A549 (cell line): ENCODE data around the gene UVRAG. TPM values are rescaled to one million over a fixed set of nuclear protein-coding genes. Genes with fewer than 3 reads are reported as not detected.

ENCODE experiments used
- ATAC-seq, 2 experiments: fragments of 200-7000 bp in 1 of 2; fragments of >200 bp in 1 of 2; cut with Nextera tagmentation in 1 of 2; cut with Tn5 transposase in 1 of 2; 3 replicates each; pipeline versions ENCODE4 v1.8.0 to v1.9.1; 2018 to 2020; ENCODE audit warnings: mild to moderate bottlenecking in 1 of 2, moderate library complexity in 1 of 2
- CTCF ChIA-PET: fragments of 300-600 bp; sonication (Branson Sonifier 250); formaldehyde crosslinking; extraction: SDS; loops from one replicate; lab custom pipeline; 2021; ENCODE audit warnings: antibody characterized with exemption, inconsistent platforms; lab: Yijun Ruan, JAX
- POLR2A ChIA-PET: fragments of 350-600 bp; formaldehyde crosslinking; extraction: SDS; loops from one replicate; lab custom pipeline; 2021; ENCODE audit warnings: antibody characterized with exemption, inconsistent platforms; lab: Yijun Ruan, JAX
- DNase-seq, 2 experiments: peaks; one replicate each; pipeline versions ENCODE4 v3.0.0 to v3.0.0-alpha.2; 2011 to 2016; ENCODE audit warnings: low read depth in 1 of 2, low spot score in 1 of 2
- FAIRE-seq: peaks from 2 replicates; lab custom pipeline; 2011; peaks lifted over from hg19 to GRCh38; lab: Jason Lieb, UNC
- H3K27ac ChIP-seq, 2 experiments: fragments of >200 bp; sonication (Bioruptor Twin); formaldehyde crosslinking; 3 replicates each; pipeline ENCODE4 v1.5.1; 2016 to 2017
- H3K4me1 ChIP-seq: fragments of >200 bp; sonication (Bioruptor Twin); formaldehyde crosslinking; 3 replicates; pipeline ENCODE4 v1.6.1; 2016
- H3K4me2 ChIP-seq: fragments of >200 bp; sonication (Bioruptor Twin); formaldehyde crosslinking; 3 replicates; pipeline ENCODE4 v1.6.1; 2016
- H3K4me3 ChIP-seq: fragments of >200 bp; sonication (Bioruptor Twin); formaldehyde crosslinking; 3 replicates; pipeline ENCODE4 v1.5.1; 2016
- H3K9me3 ChIP-seq: fragments of >200 bp; sonication (Bioruptor Twin); formaldehyde crosslinking; 3 replicates; pipeline ENCODE4 v1.6.1; 2016
- BHLHE40 ChIP-seq: IDR thresholded peaks from 2 replicates; pipeline ENCODE4 v1.6.1; 2012; ENCODE audit warnings: low read depth, low read length, inconsistent platforms
- CHD2 ChIP-seq: fragments of 150-350 bp; IDR thresholded peaks from 2 replicates; pipeline ENCODE4 v1.6.1; 2014; ENCODE audit warnings: low read length; ENCODE audit not compliant: partially characterized antibody
- EHMT2 ChIP-seq: fragments of 200-600 bp; sonication (generic); IDR thresholded peaks from 2 replicates; pipeline ENCODE4 v1.6.1; 2016; ENCODE audit warnings: antibody characterized with exemption, low read depth, mild to moderate bottlenecking, moderate library complexity
- FOSL2 ChIP-seq, 2 experiments: fragments of 450-650 bp in 1 of 2; fragments of >200 bp in 1 of 2; sonication (Bioruptor Twin) in 1 of 2; formaldehyde crosslinking; IDR thresholded peaks; 2 replicates each; pipeline versions ENCODE4 v1.5.0 to v1.6.1; 2016 to 2020; ENCODE audit warnings: mild to moderate bottlenecking in 1 of 2, moderate library complexity in 1 of 2
- HDAC2 ChIP-seq: fragments of 200-600 bp; sonication (generic); IDR thresholded peaks from 2 replicates; pipeline ENCODE4 v1.6.1; 2016
- HEYL ChIP-seq: fragments of 250-450 bp; sonication (Bioruptor Pico); IDR thresholded peaks from 2 replicates; pipeline ENCODE4 v1.8.0; 2021; ENCODE audit warnings: mild to moderate bottlenecking, moderate library complexity
- HOXB13 ChIP-seq: fragments of 250-450 bp; sonication (Bioruptor Pico); IDR thresholded peaks from 2 replicates; pipeline ENCODE4 v1.5.0; 2020; ENCODE audit warnings: low read depth, mild to moderate bottlenecking, moderate library complexity
- HOXB5 ChIP-seq: fragments of 250-450 bp; sonication (Bioruptor Pico); IDR thresholded peaks from 2 replicates; pipeline ENCODE4 v1.5.0; 2020; ENCODE audit warnings: mild to moderate bottlenecking, moderate library complexity
- JUN ChIP-seq, 2 experiments: fragments of >200 bp; sonication (Bioruptor Twin); formaldehyde crosslinking; IDR thresholded peaks; 2 replicates in 1 of 2; 3 replicates in 1 of 2; pipeline ENCODE4 v1.6.1; 2016 to 2017
- JUNB ChIP-seq: fragments of >200 bp; sonication (Bioruptor Twin); formaldehyde crosslinking; IDR thresholded peaks from 2 replicates; pipeline ENCODE4 v1.6.1; 2016
- KDM5A ChIP-seq: fragments of 200-600 bp; sonication (generic); IDR thresholded peaks from 2 replicates; pipeline ENCODE4 v1.6.1; 2016; ENCODE audit warnings: antibody characterized with exemption, mild to moderate bottlenecking
- MAFK ChIP-seq: fragments of 450-650 bp; IDR thresholded peaks from 2 replicates; pipeline ENCODE4 v1.6.1; 2014; ENCODE audit not compliant: partially characterized antibody
- NPAS2 ChIP-seq: fragments of 250-450 bp; sonication (Bioruptor Pico); IDR thresholded peaks from 2 replicates; pipeline ENCODE4 v1.8.0; 2022; ENCODE audit warnings: mild to moderate bottlenecking, moderate library complexity, borderline replicate concordance
- NR3C1 ChIP-seq: fragments of >200 bp; sonication (Bioruptor Twin); formaldehyde crosslinking; IDR thresholded peaks from 3 replicates; pipeline ENCODE4 v1.6.1; 2017
- RNF2 ChIP-seq: fragments of 200-600 bp; sonication (generic); IDR thresholded peaks from 2 replicates; pipeline ENCODE4 v1.6.1; 2016; ENCODE audit warnings: low read depth, mild to moderate bottlenecking, antibody characterized with exemption, moderate library complexity, borderline replicate concordance
- SMC3 ChIP-seq: fragments of >200 bp; sonication (Bioruptor Twin); formaldehyde crosslinking; IDR thresholded peaks from 3 replicates; pipeline ENCODE4 v1.6.1; 2018; ENCODE audit warnings: inconsistent platforms
- SREBF2 ChIP-seq: fragments of 450-650 bp; IDR thresholded peaks from 2 replicates; pipeline ENCODE4 v1.6.1; 2014; ENCODE audit warnings: mild to moderate bottlenecking, moderate library complexity
- ZFP36 ChIP-seq: fragments of 450-650 bp; IDR thresholded peaks from 2 replicates; pipeline ENCODE4 v1.6.1; 2014; ENCODE audit warnings: borderline replicate concordance; ENCODE audit not compliant: partially characterized antibody
- ZNF302 ChIP-seq: fragments of 250-450 bp; sonication (Bioruptor Pico); IDR thresholded peaks from 2 replicates; pipeline ENCODE4 v1.9.0; 2021; ENCODE audit warnings: inconsistent platforms, mild to moderate bottlenecking, moderate library complexity
- WGBS: methylation state at CpG from one replicate; pipeline ENCODE4 v1.1.6; 2017; ENCODE audit errors: missing lambda C conversion rate; 5-methylcytosine and 5-hydroxymethylcytosine counted together
- polyA plus RNA-seq, 4 experiments: library from polyadenylated mRNA; depleted of rRNA in 3 of 4; stranded (reverse); fragments of >200 nt; fragmentation: RNase III in 1 of 4; extraction: RNeasy Plus Mini Kit Qiagen cat#74134 plus additional on column Dnase treatment in 1 of 4; gene quantifications; 2 replicates in 3 of 4; 3 replicates in 1 of 4; pipeline ENCODE4 v1.2.3, GENCODE V29; 2011 to 2017
- TF ChIP-seq, protein P1 (sequence below): fragments of >200 bp; sonication (Bioruptor Twin); formaldehyde crosslinking; IDR thresholded peaks from 3 replicates; pipeline ENCODE4 v1.5.1; 2016
- TF ChIP-seq, protein P2 (sequence below): fragments of 250-450 bp; sonication (Bioruptor Pico); IDR thresholded peaks from 2 replicates; pipeline ENCODE4 v1.5.0; 2020; ENCODE audit warnings: low read depth, mild to moderate bottlenecking, moderate library complexity
- TF ChIP-seq, protein P3 (sequence below): IDR thresholded peaks from 2 replicates; pipeline ENCODE4 v1.6.1; 2012; ENCODE audit warnings: low read depth, borderline replicate concordance
- TF ChIP-seq, protein P4 (sequence below): fragments of 250-450 bp; sonication (Bioruptor Pico); IDR thresholded peaks from 2 replicates; pipeline ENCODE4 v1.5.0; 2021; ENCODE audit warnings: mild to moderate bottlenecking, moderate library complexity, borderline replicate concordance
- TF ChIP-seq, protein P5 (sequence below): fragments of 150-350 bp; IDR thresholded peaks from 2 replicates; pipeline ENCODE4 v1.6.1; 2014; ENCODE audit warnings: low read depth, mild to moderate bottlenecking, low read length
- TF ChIP-seq, protein P6 (sequence below): fragments of 450-650 bp; IDR thresholded peaks from 2 replicates; pipeline ENCODE4 v1.6.1; 2014; ENCODE audit warnings: antibody characterized with exemption

Gene UVRAG
- polyA plus RNA-seq, 2 of the 4 experiments (the other 2 are of a cell fraction): 6.1 to 14.1 TPM

DNA sequence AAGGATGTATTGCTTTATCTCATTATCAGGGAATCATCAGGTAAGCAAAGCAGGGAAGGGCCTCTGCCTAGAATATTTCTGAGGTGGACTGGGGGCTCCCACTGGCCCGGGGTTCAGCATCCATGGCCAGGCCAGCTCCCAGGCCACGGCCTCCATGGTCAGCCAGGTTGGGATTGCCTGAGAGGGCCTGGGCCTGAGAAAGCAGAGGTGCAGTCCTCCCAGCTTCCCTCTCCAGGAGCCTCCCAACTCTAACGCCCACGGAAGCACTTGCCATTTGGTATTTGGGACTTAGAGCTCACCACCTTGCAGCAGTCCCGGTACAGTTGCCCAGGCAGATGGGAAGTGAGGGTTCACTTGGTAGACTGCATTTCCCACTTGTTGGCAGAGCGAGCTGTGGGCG, 33.7 kb upstream of the UVRAG start:
- ATAC-seq (no peak), FAIRE-seq (no peak), DNase-seq (no peak)
- ChIA-PET CTCF (interaction anchor here (1.0 kb wide), 1 partner anchor 10 kb away, joined by 4 read pairs; no protein-coding TSS in a partner anchor), POLR2A (no interaction called here)
- H3K9me3 ChIP-seq: no peaks in the 10 kb centered on the region
- peaks cover 7% of the 10 kb centered on the region; the same call in 2 of the 3 replicates for H3K4me1 ChIP-seq
- no peak overlapping the region for H3K4me3 ChIP-seq
- TF ChIP-seq NPAS2 (CRISPR knock-in tag) (no peak), SMC3 (no peak), JUNB (no peak), SREBF2 (no peak), FOSL2 (IDR thresholded peaks at IDR 0.05) (no peak), FOSL2 (CRISPR knock-in tag; IDR thresholded peaks at IDR 0.05) (no peak), CHD2 (no peak), HOXB5 (CRISPR knock-in tag) (no peak), HDAC2 (no peak), RNF2 (no peak), MAFK (no peak), ZFP36 (no peak), JUN (IDR thresholded peaks at IDR 0.05) (no peak), HEYL (no peak), BHLHE40 (no peak), NR3C1 (no peak)
- TF ChIP-seq, protein P1, sequence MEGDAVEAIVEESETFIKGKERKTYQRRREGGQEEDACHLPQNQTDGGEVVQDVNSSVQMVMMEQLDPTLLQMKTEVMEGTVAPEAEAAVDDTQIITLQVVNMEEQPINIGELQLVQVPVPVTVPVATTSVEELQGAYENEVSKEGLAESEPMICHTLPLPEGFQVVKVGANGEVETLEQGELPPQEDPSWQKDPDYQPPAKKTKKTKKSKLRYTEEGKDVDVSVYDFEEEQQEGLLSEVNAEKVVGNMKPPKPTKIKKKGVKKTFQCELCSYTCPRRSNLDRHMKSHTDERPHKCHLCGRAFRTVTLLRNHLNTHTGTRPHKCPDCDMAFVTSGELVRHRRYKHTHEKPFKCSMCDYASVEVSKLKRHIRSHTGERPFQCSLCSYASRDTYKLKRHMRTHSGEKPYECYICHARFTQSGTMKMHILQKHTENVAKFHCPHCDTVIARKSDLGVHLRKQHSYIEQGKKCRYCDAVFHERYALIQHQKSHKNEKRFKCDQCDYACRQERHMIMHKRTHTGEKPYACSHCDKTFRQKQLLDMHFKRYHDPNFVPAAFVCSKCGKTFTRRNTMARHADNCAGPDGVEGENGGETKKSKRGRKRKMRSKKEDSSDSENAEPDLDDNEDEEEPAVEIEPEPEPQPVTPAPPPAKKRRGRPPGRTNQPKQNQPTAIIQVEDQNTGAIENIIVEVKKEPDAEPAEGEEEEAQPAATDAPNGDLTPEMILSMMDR: no peak
- TF ChIP-seq, protein P2, sequence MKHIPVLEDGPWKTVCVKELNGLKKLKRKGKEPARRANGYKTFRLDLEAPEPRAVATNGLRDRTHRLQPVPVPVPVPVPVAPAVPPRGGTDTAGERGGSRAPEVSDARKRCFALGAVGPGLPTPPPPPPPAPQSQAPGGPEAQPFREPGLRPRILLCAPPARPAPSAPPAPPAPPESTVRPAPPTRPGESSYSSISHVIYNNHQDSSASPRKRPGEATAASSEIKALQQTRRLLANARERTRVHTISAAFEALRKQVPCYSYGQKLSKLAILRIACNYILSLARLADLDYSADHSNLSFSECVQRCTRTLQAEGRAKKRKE (CRISPR knock-in tag): no peak
- TF ChIP-seq, protein P3, sequence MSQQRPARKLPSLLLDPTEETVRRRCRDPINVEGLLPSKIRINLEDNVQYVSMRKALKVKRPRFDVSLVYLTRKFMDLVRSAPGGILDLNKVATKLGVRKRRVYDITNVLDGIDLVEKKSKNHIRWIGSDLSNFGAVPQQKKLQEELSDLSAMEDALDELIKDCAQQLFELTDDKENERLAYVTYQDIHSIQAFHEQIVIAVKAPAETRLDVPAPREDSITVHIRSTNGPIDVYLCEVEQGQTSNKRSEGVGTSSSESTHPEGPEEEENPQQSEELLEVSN: no peak
- H3K27ac ChIP-seq: no peak overlapping the region
- WGBS: 70% methylated on average over 5 of the region's 7 CpGs
- no peak overlapping the region for H3K4me2 ChIP-seq

DNA sequence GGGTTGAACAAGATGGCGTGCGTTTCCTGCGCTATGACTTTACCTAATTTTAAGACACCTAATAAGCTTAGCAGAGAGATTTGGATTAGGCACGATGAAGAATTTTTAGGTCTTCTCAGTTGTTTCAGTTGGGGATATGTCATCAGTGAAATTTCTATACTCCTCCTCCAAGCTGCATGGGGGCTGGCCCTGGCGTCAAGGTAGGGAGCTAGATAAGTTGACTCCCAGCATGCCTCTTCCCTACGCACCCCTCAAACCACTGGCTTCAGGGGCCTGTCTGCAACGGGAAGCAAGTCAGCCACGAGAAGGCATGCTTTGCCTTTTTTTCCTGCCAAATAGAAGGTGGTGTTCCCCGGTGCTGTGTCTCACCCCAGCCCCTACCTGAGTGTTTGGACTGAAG, 33.2 kb upstream of the UVRAG start:
- CTCF ChIA-PET: no interaction called here
- FAIRE-seq (no peak), ATAC-seq (no peak), DNase-seq (no peak)
- 88% methylated on average over 9 of the region's 9 CpGs for WGBS
- peaks cover 11% of the 10 kb centered on the region; the same call in 2 of the 3 replicates for H3K4me1 ChIP-seq
- H3K9me3 ChIP-seq: no peaks in the 10 kb centered on the region
- TF ChIP-seq HOXB13 (no peak), ZNF302 (CRISPR knock-in tag) (no peak), KDM5A (no peak), EHMT2 (no peak)
- TF ChIP-seq, protein P4, sequence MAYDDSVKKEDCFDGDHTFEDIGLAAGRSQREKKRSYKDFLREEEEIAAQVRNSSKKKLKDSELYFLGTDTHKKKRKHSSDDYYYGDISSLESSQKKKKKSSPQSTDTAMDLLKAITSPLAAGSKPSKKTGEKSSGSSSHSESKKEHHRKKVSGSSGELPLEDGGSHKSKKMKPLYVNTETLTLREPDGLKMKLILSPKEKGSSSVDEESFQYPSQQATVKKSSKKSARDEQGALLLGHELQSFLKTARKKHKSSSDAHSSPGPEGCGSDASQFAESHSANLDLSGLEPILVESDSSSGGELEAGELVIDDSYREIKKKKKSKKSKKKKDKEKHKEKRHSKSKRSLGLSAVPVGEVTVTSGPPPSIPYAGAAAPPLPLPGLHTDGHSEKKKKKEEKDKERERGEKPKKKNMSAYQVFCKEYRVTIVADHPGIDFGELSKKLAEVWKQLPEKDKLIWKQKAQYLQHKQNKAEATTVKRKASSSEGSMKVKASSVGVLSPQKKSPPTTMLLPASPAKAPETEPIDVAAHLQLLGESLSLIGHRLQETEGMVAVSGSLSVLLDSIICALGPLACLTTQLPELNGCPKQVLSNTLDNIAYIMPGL: no peak
- TF ChIP-seq, protein P5, sequence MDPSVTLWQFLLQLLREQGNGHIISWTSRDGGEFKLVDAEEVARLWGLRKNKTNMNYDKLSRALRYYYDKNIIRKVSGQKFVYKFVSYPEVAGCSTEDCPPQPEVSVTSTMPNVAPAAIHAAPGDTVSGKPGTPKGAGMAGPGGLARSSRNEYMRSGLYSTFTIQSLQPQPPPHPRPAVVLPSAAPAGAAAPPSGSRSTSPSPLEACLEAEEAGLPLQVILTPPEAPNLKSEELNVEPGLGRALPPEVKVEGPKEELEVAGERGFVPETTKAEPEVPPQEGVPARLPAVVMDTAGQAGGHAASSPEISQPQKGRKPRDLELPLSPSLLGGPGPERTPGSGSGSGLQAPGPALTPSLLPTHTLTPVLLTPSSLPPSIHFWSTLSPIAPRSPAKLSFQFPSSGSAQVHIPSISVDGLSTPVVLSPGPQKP: no peak
- TF ChIP-seq, protein P6, sequence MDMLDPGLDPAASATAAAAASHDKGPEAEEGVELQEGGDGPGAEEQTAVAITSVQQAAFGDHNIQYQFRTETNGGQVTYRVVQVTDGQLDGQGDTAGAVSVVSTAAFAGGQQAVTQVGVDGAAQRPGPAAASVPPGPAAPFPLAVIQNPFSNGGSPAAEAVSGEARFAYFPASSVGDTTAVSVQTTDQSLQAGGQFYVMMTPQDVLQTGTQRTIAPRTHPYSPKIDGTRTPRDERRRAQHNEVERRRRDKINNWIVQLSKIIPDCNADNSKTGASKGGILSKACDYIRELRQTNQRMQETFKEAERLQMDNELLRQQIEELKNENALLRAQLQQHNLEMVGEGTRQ: no peak
- H3K27ac ChIP-seq: no peak overlapping the region
- POLR2A ChIA-PET: no interaction called here
- no peak overlapping the region for H3K4me2 ChIP-seq
- H3K4me3 ChIP-seq: no peak overlapping the region
